Astrocyte (in vitro differentiated cells and primary cell): ENCODE results near the gene PRKCI. TPM values are rescaled to one million over a fixed set of nuclear protein-coding genes. Genes with fewer than 3 reads are reported as not detected.

Experiments
- DNase-seq: peaks from one replicate; pipeline ENCODE4 v3.0.0-alpha.2; 2010; ENCODE audit warnings: low read depth
- FAIRE-seq: peaks from 2 replicates; lab custom pipeline; 2011; peaks lifted over from hg19 to GRCh38; lab: Jason Lieb, UNC
- H2AFZ ChIP-seq: 2 replicates; pipeline ENCODE4 v1.6.0; 2012; ENCODE audit warnings: low read depth, low read length, inconsistent platforms
- H3K27ac ChIP-seq: 2 replicates; pipeline ENCODE4 v1.5.1; 2011; ENCODE audit warnings: low read depth, low read length, inconsistent platforms
- H3K27me3 ChIP-seq: 2 replicates; pipeline ENCODE4 v1.6.0; 2011; ENCODE audit warnings: low read length, inconsistent platforms; ENCODE audit not compliant: insufficient read depth
- H3K36me3 ChIP-seq: 2 replicates; pipeline ENCODE4 v1.5.1; 2011; ENCODE audit warnings: low read length, inconsistent platforms; ENCODE audit not compliant: insufficient read depth
- H3K4me1 ChIP-seq: 2 replicates; pipeline ENCODE4 v1.5.1; 2011; ENCODE audit warnings: low read length, inconsistent platforms; ENCODE audit not compliant: insufficient read depth
- H3K4me2 ChIP-seq: 2 replicates; pipeline ENCODE4 v1.6.0; 2012; ENCODE audit warnings: low read length, inconsistent platforms
- H3K4me3 ChIP-seq: 2 replicates; pipeline ENCODE4 v1.5.1; 2011; ENCODE audit warnings: low read depth, mild to moderate bottlenecking, low read length, inconsistent platforms; ENCODE audit not compliant: insufficient read depth
- H3K79me2 ChIP-seq: 2 replicates; pipeline ENCODE4 v1.6.0; 2012; ENCODE audit warnings: mild to moderate bottlenecking, low read length, inconsistent platforms; ENCODE audit not compliant: insufficient read depth
- H3K9ac ChIP-seq: 2 replicates; pipeline ENCODE4 v1.6.0; 2012; ENCODE audit warnings: mild to moderate bottlenecking, low read length, inconsistent platforms
- H3K9me3 ChIP-seq: 2 replicates; pipeline ENCODE4 v1.5.1; 2012; ENCODE audit warnings: low read depth, mild to moderate bottlenecking, low read length, inconsistent platforms; ENCODE audit not compliant: insufficient read depth
- H4K20me1 ChIP-seq: 2 replicates; pipeline ENCODE4 v1.6.0; 2012; ENCODE audit warnings: low read length, inconsistent platforms; ENCODE audit not compliant: insufficient read depth
- H3K27ac Mint-ChIP-seq: one replicate; pipeline ENCODE4 v1.8.0; 2021; ENCODE audit warnings: mild to moderate bottlenecking, mixed read lengths; ENCODE audit not compliant: unreplicated experiment
- H3K27me3 Mint-ChIP-seq: one replicate; pipeline ENCODE4 v1.8.0; 2021; ENCODE audit warnings: low read depth, mixed read lengths; ENCODE audit not compliant: unreplicated experiment
- H3K36me3 Mint-ChIP-seq: one replicate; pipeline ENCODE4 v1.8.0; 2021; ENCODE audit warnings: low read depth, mixed read lengths; ENCODE audit not compliant: unreplicated experiment
- H3K4me1 Mint-ChIP-seq: one replicate; pipeline ENCODE4 v1.8.0; 2021; ENCODE audit warnings: low read depth, mixed read lengths; ENCODE audit not compliant: unreplicated experiment
- H3K4me3 Mint-ChIP-seq: one replicate; pipeline ENCODE4 v1.8.0; 2021; ENCODE audit warnings: mild to moderate bottlenecking, moderate library complexity, mixed read lengths; ENCODE audit not compliant: unreplicated experiment
- H3K9me3 Mint-ChIP-seq: one replicate; pipeline ENCODE4 v1.8.0; 2021; ENCODE audit warnings: mild to moderate bottlenecking, mixed read lengths; ENCODE audit not compliant: unreplicated experiment
- EZH2 ChIP-seq: IDR thresholded peaks from 2 replicates; pipeline ENCODE4 v1.6.1; 2012; ENCODE audit warnings: mild to moderate bottlenecking, low read length, inconsistent platforms; ENCODE audit not compliant: insufficient read depth
- total RNA-seq: library from RNA; stranded (reverse); gene quantifications from 2 replicates; pipeline ENCODE4 v1.2.1, GENCODE V29; 2021
- TF ChIP-seq, protein P1 (sequence below): IDR thresholded peaks from 2 replicates; pipeline ENCODE4 v1.5.1; 2011; ENCODE audit warnings: low read depth, mild to moderate bottlenecking, inconsistent platforms, low read length, moderate library complexity; ENCODE audit not compliant: insufficient read depth

PRKCI gene
- total RNA-seq, 1 donor from 2014 or later = 65.2 TPM

DNA sequence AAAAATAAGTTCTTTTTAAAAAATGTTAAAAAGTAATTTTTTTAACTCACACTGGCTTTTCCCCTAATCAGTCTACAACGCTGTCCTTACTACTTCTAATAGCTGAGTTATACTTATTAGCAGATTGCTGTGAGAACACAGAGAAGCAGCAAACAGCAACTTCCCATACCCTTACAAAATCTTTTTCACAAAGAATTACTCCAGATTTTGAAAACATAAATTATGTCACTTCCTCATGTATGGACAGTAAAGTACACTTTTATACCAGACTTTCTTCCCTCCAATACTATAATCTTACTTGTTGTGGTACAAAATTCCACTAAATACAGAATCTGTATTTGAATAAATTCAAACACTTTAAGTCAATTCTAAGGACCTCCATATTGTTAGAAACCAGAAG lies 42.8 kb upstream of the PRKCI start:
- Histone ChIP-seq H3K27ac (no peak overlapping the region), H3K36me3 (peaks cover 21% of the 10 kb centered on the region), H3K4me1 (peaks cover 18% of the 10 kb centered on the region), H3K4me3 (peak overlapping the region; percentile 80), H2AFZ (no peak overlapping the region), H3K9me3 (no peaks in the 10 kb centered on the region), H3K9ac (peak overlapping the region; percentile 95), H3K4me2 (peak overlapping the region; percentile 93), H3K79me2 (peaks cover 63% of the 10 kb centered on the region), H4K20me1 (peaks cover 26% of the 10 kb centered on the region), H3K27me3 (no peaks in the 10 kb centered on the region)
- TF ChIP-seq EZH2 = no peak
- TF ChIP-seq, protein P1, sequence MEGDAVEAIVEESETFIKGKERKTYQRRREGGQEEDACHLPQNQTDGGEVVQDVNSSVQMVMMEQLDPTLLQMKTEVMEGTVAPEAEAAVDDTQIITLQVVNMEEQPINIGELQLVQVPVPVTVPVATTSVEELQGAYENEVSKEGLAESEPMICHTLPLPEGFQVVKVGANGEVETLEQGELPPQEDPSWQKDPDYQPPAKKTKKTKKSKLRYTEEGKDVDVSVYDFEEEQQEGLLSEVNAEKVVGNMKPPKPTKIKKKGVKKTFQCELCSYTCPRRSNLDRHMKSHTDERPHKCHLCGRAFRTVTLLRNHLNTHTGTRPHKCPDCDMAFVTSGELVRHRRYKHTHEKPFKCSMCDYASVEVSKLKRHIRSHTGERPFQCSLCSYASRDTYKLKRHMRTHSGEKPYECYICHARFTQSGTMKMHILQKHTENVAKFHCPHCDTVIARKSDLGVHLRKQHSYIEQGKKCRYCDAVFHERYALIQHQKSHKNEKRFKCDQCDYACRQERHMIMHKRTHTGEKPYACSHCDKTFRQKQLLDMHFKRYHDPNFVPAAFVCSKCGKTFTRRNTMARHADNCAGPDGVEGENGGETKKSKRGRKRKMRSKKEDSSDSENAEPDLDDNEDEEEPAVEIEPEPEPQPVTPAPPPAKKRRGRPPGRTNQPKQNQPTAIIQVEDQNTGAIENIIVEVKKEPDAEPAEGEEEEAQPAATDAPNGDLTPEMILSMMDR = no peak
- Mint-ChIP-seq H3K27ac (no peak overlapping the region), H3K27me3 (no peaks in the 10 kb centered on the region), H3K4me1 (peaks cover 8% of the 10 kb centered on the region), H3K4me3 (peak overlapping the region; percentile 92), H3K9me3 (no peaks in the 10 kb centered on the region), H3K36me3 (peaks cover 6% of the 10 kb centered on the region)
- FAIRE-seq (no peak), DNase-seq (no peak)

DNA sequence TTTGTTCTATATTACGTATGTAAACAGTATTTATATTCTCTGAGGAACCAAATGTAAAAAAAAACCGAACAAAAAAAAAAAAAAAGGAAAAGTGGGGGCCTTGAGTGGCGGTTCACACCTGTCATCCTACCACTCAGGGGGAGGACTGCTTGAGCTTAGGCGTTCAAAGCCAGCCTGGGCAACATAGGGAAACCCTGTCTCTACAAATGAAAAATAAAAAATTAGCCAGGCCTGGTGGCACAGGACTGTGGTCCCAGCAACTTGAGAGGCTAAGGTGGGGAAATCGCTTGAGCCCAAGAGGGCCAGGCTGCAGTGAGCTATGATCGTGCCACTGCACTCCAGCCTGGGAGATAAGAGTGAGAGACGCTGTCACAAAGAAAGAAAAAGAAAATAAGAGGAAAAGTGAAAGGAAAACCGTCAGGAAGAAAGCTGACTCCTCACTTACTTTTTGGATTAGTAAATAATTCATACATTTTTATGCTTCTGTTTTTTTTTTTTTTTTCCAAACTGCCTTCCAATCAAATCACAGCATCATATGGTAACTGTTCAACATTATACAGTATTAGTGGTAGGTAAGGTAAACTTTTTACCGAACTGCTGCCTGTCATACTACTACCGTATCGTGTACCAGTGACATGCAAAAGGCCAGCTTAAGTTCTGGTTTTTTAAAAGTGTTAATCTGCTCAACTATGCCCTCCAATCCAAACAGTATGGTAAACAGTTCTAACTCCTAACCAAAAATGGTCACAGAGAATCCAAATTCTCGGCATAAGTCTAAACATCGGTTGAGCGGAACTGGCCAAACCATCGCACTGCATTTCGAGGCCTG lies 41.9 kb upstream of the PRKCI start:
- FAIRE-seq = no peak
- TF ChIP-seq EZH2 = no peak
- TF ChIP-seq, protein P1 = no peak
- H4K20me1 ChIP-seq = peaks cover 23% of the 10 kb centered on the region
- H3K79me2 ChIP-seq = peaks cover 54% of the 10 kb centered on the region
- H3K27ac Mint-ChIP-seq = peak overlapping the region; percentile 48
- peak overlapping the region; percentile 95 for H3K9ac ChIP-seq
- peak overlapping the region; percentile 92 for H2AFZ ChIP-seq
- H3K9me3 ChIP-seq = no peaks in the 10 kb centered on the region
- H3K36me3 ChIP-seq = peaks cover 17% of the 10 kb centered on the region
- H3K9me3 Mint-ChIP-seq = no peaks in the 10 kb centered on the region
- H3K27me3 ChIP-seq = no peaks in the 10 kb centered on the region
- no peaks in the 10 kb centered on the region for H3K27me3 Mint-ChIP-seq
- H3K4me1 Mint-ChIP-seq = peaks cover 8% of the 10 kb centered on the region
- peaks cover 5% of the 10 kb centered on the region for H3K36me3 Mint-ChIP-seq
- peak; percentile 7 for DNase-seq
- H3K4me3 Mint-ChIP-seq = peak overlapping the region; percentile 92
- peaks cover 18% of the 10 kb centered on the region for H3K4me1 ChIP-seq
- H3K4me3 ChIP-seq = peak overlapping the region; percentile 80
- peak overlapping the region; percentile 93 for H3K4me2 ChIP-seq
- peak overlapping the region; percentile 93 for H3K27ac ChIP-seq
